ENCODE data around the gene TMEM179B.
A peak's percentile ranks its signal among the peaks of the same experiment; 100 is the strongest.

TMEM179B gene

DNA sequence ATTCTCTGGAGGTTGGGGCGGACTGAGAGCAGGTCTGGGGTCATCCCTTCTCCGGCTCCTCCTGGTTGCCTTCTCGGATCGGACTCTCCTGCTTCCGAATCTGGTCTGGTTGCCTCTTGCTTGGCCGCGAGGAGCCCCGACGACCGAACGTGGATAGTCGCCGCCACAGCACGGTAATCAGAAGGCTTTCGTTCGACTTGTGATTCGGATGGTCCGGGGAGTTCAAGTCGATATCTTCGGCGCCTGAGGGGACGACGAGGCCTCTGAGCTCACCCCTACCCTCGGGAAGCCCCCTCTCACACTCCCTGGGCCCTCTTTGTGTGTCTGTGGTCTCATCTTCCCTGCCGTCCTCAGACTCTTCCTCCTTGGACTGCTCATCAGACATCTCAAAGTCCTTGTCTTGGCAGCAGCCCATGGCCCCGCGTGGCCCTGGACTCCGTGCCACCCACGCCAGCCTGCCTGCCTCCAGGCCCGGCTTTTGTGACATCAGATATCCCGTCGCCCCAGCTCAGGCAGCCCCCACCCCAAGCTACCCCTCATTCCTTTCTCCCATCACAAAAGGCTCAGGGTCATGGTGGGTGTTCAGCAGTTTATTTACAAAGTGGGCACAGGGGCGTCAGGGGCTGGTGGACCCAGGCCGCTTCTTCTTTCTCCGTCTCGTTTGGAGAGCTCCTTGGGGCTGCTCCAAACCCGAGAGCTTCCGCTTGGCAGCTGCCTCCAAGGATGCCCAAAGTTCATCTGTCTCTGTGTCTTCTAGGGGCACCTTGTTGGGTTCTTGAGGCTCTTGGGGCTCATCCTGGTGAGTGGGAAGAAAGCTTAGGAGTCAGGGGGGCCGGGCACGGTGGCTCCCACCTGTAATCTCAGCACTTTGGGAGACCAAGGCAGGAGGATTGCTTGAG is 45.4 kb downstream of the TMEM179B start, which contains the start of gene TEX54:
TSS of gene TEX54 (minus strand) at position 506 of the 899 bp plus-strand sequence.
- peak; percentile 28 for DNase-seq (ENCODE audit: low read depth)

GRCh38 chr11:62835336-62835735 is 48.1 kb downstream of the TMEM179B start:
- DNase-seq (ENCODE audit: low read depth): no peak

- DNase-seq (ENCODE audit: low read depth): peak; percentile 88
Measured at GRCh38 chr11:62839050-62839945, 52.1 kb downstream of the TMEM179B start, which contains the start of gene WDR74. WDR74 (minus strand) TSS chr11:62839590; CDS start chr11:62839570, 20 bp downstream.
